ENCODE results near the gene MYH6.
"Not testable (repeated sequence)": the region's sequence is repeated elsewhere in the genome, so short reads cannot be mapped to it uniquely, and the experiment has no call there.

Gene MYH6

DNA sequence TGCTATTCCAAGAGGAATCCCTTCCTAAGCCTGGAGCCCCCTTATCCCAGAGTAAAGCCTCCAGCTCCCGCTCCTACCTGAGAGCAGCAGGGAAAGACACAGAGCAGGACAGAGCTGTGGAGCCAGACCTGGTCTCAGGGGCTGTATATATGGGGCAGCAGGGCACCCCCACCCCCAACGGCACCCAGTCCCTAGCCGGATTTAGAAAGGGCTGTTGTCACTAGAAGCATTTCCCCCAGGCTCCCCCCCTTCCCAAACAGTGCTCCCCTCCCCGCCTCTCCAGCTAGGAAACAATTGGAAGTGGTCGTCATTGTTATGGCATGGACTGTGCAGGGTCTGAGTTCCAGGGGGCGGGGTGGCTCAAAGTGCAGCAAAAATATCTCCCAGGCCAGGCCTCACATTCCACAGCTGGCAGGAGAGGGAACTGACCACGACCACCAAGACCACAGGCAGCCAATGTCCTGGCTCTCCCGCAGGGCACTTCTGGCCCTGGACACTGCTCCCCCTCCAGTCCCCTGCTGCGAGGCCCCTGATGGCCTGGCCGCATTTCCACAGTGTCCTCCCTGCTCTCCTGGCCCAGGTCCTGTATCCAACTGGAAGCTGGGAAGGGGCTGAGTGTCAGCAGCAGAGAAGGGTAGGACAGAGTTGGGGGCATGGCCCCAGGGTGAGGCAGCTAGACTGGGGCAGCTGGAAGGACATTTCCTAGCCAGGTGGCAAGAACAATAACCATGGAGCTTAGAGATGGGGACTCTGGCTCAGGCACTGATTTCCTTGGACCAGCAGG, 27.7 kb upstream of the MYH6 start, which contains the start of gene MYH7:
MYH7 (minus strand) TSS at position 118 of the 784 bp plus-strand sequence. CDS start 1,928 bp downstream, outside the sequence.
- no peak for DNase-seq

DNA sequence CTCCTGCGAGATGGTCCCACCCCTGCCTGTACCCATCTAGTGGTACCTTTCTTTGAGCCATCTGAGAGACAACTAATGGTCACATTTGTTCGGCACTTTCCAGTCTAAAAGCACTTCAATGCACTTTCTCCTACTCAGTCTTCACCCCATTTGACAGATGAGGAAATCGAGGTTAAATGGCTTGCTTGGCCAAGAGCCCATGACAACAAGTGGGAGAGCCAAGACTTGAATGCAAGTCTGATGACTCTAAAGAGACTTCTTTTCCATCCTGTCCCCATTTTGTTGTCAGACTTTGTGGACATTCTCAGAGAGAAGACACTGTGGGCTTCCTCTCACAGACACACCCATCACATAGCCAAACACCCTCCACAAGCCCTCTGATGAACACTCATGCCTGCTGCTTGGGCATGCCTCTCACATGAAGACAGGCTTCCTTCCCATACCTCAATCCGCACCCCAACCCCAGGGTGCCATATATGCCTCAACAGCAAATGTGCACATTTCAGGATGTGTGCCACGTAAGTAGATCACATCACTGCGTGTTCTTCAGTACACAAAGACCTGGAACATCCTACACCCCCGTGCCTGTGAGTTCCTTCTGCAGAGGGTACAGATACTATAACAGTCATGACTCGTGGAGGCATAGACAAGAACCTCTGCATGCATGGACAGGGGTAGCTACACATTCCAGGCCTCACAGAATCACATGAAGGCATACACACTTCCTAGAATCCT, 26.6 kb upstream of the MYH6 start:
- no peak for DNase-seq

DNA sequence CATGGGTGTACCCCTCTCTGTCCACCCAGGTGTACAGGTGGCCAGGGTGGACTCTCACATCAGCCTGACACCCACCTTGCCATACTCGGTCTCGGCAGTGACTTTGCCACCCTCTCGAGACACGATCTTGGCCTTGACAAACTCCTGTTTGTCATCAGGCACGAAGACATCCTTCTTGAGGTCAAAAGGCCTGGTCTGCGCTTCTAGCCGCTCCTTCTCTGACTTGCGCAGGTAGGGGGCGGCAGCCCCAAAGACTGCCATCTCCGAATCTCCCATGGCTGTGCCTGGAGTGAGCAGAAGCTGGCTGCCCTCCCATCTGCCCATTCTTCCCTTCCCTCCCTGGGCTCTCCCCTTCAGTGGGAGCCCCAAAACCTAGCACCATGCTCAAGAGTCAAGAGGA, 25.4 kb upstream of the MYH6 start:
- DNase-seq, result no peak

DNA sequence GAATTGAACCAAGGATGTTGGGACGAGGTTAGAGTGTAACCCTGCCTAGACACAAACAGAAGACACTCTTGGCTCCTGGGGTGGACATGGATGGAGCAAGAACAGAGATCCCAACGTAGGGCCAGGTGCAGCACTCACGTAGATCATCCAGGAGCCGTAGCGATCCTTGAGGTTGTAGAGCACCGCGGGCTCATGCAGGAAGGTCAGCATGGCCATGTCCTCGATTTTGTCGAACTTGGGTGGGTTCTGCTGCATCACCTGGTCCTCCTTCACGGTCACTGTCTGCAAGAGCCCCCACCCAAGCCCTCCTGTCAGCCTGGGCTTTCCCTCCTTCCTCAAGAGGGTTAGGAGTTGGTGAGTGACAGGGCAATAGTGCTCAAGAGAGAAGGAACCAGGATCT, 24.9 kb upstream of the MYH6 start:
- no peak for DNase-seq

DNA sequence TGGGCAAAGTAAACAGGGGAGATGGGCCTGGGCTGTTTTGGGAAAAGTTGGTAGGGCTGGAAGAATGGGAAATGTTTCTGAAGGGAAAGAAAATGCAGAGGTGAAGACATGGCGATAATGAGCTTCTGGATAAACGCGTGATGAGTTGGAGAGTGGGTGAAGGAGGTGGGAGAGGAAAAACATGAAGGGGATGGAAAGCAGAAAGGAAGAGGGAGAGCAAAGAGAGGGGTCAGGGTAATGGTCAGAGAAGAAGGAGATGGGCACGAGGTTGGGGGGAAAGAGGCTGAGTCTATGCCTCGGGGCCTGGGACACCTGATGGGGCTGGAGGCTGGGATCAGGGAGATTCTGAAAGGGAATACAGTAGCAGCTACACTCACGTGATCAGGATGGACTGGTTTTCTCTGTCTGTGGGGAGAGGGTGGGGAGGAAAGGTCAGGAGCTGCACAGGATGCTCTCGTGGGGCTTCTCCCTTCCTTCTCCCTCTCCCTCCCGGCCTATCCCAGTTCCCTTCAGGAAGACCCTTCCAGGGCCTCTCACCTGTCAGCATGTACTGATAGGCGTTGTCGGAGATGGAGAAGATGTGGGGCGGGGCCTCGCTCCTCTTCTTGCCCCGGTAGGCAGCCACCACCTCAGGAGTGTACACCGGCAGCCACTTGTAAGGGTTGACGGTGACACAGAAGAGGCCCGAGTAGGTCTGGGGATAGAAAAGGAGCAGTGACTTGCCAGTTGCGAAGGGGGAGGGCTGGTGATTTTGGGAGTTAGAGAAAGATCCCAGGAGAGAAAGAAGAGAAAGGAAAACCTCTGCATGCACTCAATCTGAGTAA, 24.2 kb upstream of the MYH6 start:
- DNase-seq, result no peak

DNA sequence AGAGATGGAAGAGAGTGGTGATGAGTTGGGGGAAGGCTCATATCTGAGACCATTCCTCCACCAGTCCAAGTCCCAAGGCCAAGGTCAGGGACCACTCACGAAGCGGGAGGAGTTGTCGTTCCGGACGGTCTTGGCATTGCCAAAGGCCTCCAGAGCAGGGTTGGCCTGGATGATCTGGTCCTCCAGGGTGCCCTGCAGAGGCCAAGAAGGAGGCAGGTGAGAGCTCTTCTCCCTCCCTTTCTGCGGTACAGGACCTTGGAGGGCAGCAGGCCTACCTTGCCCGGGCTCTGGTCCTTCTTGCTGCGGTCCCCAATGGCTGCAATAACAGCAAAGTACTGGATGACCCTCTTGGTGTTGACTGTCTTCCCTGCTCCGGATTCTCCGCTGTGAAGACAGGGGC, 23.4 kb upstream of the MYH6 start:
- DNase-seq, result no peak

DNA sequence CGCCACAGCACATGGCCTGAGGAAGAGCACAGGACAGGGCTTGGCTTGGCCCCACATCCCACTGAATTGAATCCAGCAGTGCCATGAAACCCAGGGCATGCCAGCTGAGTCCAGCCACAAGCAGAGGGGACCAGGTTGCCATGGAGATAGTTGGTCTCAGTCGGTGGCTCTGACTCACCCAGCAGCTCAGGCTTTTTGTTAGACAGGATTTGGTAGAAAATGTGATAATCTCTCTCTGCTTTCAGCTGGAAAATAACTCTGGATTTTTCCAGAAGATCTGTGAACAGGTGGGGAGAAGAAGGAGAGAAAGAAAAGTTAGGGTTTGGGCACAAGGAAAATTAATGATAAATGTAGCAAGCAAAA, 22.6 kb upstream of the MYH6 start:
- no peak for DNase-seq

DNA sequence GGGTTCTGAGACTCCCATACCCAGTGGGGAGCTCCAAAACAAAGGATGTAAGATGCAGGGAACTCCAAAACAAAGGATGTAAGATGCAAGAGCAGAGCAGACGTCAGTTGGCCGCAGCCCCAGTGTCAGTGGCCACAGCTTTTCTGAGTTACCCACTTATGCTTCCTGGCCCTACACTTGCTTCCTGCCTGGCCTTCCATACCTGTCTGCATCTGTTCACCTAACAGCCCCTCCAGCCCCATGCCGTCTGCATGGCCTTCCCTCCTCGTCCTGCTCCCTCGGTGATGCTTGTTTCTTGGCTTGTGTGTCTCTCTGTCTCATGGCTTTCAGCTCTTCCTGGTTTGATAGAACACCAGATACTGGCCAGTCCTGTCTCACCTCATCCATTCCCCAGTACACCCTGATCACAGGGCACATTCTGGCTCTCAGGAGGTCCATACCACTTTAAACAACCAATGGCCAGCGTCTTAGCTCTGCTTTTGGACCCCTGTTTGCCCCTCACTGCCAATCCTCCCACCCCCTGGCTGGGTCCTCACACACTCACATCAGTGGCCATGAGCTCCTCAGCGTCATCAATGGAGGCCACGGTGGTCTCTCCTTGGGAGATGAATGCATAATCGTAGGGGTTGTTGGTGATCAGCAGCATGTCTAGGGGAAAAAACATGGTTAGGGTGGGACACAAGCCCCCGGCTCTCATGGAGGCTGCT, 22.1 kb upstream of the MYH6 start:
- DNase-seq, result no peak

DNA sequence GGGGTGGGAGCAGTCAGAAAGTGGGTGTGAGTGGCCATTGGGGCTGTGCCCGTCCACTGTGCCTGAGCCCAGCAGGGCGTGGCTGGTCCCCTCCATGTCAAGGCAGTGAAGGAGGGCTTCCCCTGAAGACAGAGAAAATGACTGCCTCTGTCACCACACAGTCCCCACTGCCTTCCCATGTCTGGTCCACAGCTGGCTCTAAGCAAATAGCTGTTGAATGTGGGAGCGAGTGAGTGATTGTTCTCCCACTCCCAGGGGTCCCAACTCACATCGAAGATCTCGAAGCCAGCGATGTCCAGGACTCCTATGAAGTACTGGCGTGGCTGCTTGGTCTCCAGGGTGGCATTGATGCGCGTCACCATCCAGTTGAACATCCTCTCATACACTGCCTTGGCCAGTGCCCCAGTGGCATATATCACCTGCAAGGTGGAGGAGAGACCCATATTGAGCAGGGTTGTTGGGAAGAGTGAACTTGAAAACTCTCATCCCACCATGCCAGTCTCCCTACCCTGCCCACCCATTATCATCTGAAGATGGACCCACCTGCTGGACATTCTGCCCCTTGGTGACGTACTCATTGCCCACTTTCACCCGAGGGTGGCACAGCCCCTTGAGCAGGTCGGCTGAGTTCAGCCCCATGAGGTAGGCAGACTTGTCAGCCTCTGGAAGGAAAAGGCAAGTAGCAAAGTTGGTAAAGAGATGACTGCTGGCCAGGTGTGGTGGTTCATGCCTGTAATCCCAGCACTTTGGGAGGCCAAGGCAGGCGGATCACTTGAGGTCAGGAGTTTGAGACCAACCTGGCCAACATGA, 20.8 kb upstream of the MYH6 start:
- no peak for DNase-seq

GRCh38 chr14:23425798-23426197, 17.7 kb upstream of the MYH6 start:
- DNase-seq, result not testable (repeated sequence)

- DNase-seq, result no peak
Measured at GRCh38 chr14:23425169-23425568, 17.1 kb upstream of the MYH6 start.

- DNase-seq, result no peak
Measured at GRCh38 chr14:23423657-23424056, 15.6 kb upstream of the MYH6 start.

DNA sequence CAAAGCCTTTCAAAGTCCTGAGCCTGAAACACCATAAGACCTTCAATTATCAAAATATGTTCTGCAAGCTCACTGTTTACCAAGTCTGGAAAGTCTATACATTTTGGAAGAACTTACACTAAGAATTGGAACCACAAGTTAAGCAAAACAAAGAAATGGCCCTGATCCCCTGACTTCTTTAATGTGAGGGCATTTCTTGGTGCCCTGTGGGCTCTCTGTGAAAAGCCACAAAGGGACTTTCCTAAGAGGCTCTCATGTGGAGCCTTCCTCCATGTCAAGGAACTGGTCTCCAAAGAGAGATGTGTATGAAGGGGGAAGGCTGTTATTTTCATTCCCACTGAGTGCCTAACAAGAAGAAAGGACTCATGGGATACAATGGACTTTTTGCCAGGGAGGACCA, 13.5 kb upstream of the MYH6 start:
- DNase-seq, result no peak

GRCh38 chr14:23419646-23420045, 11.6 kb upstream of the MYH6 start:
- DNase-seq, result not testable (repeated sequence)

GRCh38 chr14:23418021-23418420, 9.9 kb upstream of the MYH6 start:
- DNase-seq, result no peak

GRCh38 chr14:23417269-23417668, 9.2 kb upstream of the MYH6 start:
- not testable (repeated sequence) for DNase-seq

DNA sequence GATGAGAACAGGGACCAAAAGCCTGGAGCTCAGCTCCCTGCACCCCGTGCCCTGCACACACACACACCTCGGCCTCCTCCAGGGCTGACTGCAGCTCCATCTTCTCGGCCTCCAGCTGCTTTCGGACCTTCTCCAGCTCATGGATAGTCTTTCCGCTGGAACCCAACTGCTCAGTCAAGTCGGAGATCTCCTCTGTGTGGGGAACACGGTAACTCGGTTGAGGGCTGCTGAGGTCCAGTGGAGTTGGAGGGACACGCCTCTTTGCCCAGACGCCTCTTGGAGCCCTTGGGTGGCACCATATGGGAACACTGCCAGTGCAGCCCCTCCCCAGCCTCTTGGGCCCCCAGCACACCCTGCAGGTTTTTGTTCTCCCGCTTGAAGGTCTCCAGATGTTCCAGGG, 8.7 kb upstream of the MYH6 start:
- DNase-seq, result no peak

DNA sequence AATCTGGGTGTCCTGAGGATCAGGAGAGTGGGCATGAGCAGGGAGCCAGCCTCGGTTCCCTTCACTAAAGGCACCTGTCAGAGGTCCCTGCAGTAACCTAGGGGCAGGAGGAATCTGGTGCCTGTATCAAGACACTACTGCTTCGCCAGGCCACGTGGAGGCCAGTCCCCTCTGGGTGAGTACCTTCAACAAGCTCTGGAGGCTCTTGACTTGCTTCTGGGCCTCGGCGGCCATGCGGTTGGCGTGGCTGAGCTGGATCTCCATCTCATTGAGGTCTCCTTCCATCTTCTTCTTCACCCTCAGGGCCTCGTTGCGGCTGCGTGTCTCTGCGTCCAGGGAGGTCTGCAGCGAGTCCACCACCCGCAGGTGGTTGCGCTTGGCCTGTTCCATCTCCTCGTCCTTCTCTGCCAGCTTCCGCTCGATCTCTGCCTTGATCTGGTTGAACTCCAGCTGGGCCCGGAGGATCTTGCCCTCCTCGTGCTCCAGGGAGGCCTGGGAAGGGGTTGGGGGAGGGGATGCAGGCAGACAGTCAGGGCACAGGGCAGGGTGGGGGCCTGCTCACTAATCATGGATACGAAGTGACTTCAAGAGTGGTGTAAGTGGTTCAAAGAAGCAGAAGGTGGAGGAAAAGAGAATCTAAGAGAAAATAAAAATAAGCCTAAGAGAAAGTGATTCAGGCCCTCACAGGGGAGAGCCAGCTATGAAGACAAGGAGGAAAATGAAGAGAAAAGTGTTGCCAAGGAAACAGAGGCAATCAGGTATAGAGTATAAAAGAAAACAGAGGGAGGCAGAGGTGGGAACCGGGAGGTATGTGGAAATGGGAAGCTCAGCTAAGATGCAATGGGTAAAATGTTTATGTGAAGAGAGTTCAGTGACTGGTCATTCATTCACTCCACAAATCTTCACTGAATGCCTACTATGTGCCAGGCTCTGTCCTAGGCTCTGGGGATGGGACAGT, 8.0 kb upstream of the MYH6 start:
- DNase-seq, result no peak

DNA sequence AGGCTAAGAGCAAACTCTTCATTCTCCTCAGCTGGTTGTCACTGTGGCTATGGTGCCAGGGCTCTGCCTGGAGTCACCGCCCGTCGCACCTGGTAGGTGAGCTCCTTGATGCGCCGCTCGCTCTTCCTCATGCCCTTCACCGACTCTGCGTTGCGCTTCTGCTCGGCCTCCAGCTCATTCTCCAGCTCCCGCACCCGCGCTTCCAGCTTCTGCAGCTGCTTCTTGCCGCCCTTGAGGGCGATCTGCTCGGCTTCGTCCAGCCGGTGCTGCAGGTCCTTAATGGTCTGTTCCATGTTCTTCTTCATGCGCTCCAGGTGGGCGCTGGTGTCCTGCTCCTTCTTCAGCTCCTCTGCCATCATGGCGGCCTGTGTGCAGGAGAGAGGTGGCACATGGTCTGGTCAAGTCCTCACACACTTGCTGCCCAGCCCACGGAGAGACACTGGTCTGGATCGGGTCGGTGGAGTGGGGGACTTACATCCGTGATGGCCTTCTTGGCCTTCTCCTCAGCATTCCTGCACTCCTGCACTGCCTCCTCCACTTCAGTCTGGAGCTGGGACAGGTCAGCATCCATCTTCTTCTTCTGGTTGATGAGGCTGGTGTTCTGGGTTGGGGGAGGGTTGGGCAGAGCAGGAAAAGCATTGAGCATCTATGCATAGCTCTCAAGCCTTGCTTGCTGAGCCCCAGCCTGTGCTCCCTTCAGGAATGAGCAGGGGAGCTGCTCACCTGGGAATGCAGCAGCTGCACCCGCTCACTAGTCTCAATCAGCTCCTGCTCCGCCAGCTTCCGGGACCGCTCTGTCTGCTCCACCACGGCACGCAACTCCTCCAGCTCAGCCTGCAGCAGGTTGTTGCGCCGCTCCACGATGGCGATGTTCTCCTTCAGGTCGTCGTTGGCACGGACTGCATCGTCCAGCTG, 7.1 kb upstream of the MYH6 start:
- DNase-seq, result no peak

- DNase-seq, result no peak
Measured at GRCh38 chr14:23414254-23414653, 6.2 kb upstream of the MYH6 start.

All from bone marrow (tissue), 2 donors.